Right cardiac atrium (tissue), 5 donors: ENCODE results near the gene LYSET. TPM values are rescaled to one million over a fixed set of nuclear protein-coding genes. Genes with fewer than 3 reads are reported as not detected.
"Not testable (repeated sequence)": the region's sequence is repeated elsewhere in the genome, so short reads cannot be mapped to it uniquely, and the experiment has no call there.

ENCODE experiments used
- ATAC-seq, 2 donors: fragments of 200-7000 bp; cut with Tn5 transposase; one replicate each; pipeline versions ENCODE4 v1.8.0 to v1.9.1; 2020; ENCODE audit warnings: moderate library complexity in 2 of 2, mild to moderate bottlenecking in 1 of 2
- DNase-seq, 3 donors: peaks; one replicate each; pipeline ENCODE4 v3.0.0-alpha.2; 2020
- H3K27ac ChIP-seq: one replicate; pipeline ENCODE4 v1.5.1; 2013; ENCODE audit warnings: mild to moderate bottlenecking, low read length, control low read depth, moderate library complexity
- H3K27me3 ChIP-seq: one replicate; pipeline ENCODE4 v1.6.1; 2013; ENCODE audit not compliant: control insufficient read depth, insufficient read depth
- H3K4me1 ChIP-seq: one replicate; pipeline ENCODE4 v1.6.1; 2013; ENCODE audit warnings: low read length; ENCODE audit not compliant: control insufficient read depth, insufficient read depth
- H3K4me3 ChIP-seq: one replicate; pipeline ENCODE4 v1.5.1; 2013; ENCODE audit warnings: low read length, control low read depth
- H3K9me3 ChIP-seq: one replicate; pipeline ENCODE4 v1.6.1; 2013; ENCODE audit warnings: low read length; ENCODE audit not compliant: control insufficient read depth
- WGBS: extraction: QIAGEN DNeasy Blood & Tissue Kit; methylation state at CpG from one replicate; pipeline ENCODE4 v1.1.7; 2013; 5-methylcytosine and 5-hydroxymethylcytosine counted together
- intact Hi-C, 4 donors: fragments of 100-400 bp; cut with DNase I; formaldehyde crosslinking; loops; one replicate each; pipeline versions ENCODE4 v1.11.0 to v1.14.0; 2022 to 2023
- polyA plus RNA-seq: library from polyadenylated mRNA; stranded (reverse); fragments of 200-250 nt; gene quantifications from one replicate; pipeline ENCODE4 v1.2.3, GENCODE V29; 2013
- total RNA-seq, 4 donors: library from RNA; stranded (reverse); fragmentation: NEBNext Ultra II Directional; extraction: Animal tissue kit (Norgen Biotek cat#: 25700); gene quantifications; one replicate each; pipeline ENCODE4 v1.2.1, GENCODE V29; 2021
- donor health status: healthy with polysubstance abuse.
- donor health status: DM: no; HTN: yes; CAD: no.
- donor health status: DM: no; HTN: no; CAD: no.
- donor health status: DM: no; HTN: yes; CAD: no; lungs with severe emphysema.
- donor health status: DM: yes; HTN: yes; CAD: no.

LYSET gene
- total and polyA plus RNA-seq, 5 donors, result 17.0 to 20.5 (median 18.8) TPM

- intact Hi-C loops, result loop anchor here in 1 of 4 donors (10.0 kb wide), 1 partner anchor 386 kb away; no protein-coding TSS in a partner anchor
- no peak overlapping the region for H3K4me3 ChIP-seq
- no peaks in the 10 kb centered on the region for H3K9me3 ChIP-seq
- H3K4me1 ChIP-seq, result no peaks in the 10 kb centered on the region
- H3K27ac ChIP-seq, result no peak overlapping the region
- DNase-seq (no peak), ATAC-seq (no peak)
- H3K27me3 ChIP-seq, result no peaks in the 10 kb centered on the region
- 97% methylated on average over 8 of the region's 8 CpGs for WGBS
Observed at GRCh38 chr14:93228550-93228949, 43.4 kb downstream of the LYSET start.

GRCh38 chr14:93230539-93230938 is 45.4 kb downstream of the LYSET start:
- Histone ChIP-seq H3K27ac (no peak overlapping the region), H3K4me1 (no peaks in the 10 kb centered on the region), H3K9me3 (no peaks in the 10 kb centered on the region), H3K4me3 (no peak overlapping the region), H3K27me3 (no peaks in the 10 kb centered on the region)
- ATAC-seq, result peak in 1 of 2 donors; percentile 17
- WGBS, result 95% methylated on average over 16 of the region's 16 CpGs
- intact Hi-C loops, result no loop called here
- DNase-seq, result peak in 1 of 3 donors; percentile 50

- intact Hi-C loops, result no loop called here
- Histone ChIP-seq H3K27ac (no peak overlapping the region), H3K4me1 (no peaks in the 10 kb centered on the region), H3K27me3 (no peaks in the 10 kb centered on the region), H3K9me3 (no peaks in the 10 kb centered on the region), H3K4me3 (peak overlapping the region; percentile 14)
- peak; percentile 58 to 62 for ATAC-seq
- WGBS, result 24% methylated on average over 39 of the region's 39 CpGs
- DNase-seq, result peak; percentile 28 to 68 (median 48)
Observed at GRCh38 chr14:93231129-93231979, 46.2 kb downstream of the LYSET start.

DNA sequence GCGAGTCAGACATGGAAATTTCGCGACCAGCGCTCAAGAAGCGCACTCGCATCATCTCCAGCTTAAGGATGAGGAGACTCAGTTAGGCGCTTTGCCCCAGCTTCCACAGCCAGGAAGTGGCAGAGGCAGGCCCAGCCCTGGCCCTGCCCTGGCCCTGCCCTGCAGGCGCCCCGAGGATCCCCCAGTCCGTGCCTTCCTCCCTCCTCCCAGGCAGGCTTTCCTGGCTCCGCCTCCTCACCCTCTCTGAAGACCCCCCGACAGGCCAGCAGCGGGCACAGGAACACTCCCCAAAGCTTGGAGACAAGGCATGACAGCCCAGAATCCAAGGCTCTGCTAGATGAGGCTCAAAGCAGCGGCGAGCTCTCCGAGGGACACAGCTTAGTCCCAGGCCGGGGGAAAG is 47.0 kb downstream of the LYSET start:
- ATAC-seq (no peak), DNase-seq (peak in 1 of 3 donors; percentile 38)
- no peak overlapping the region for H3K27ac ChIP-seq
- H3K27me3 ChIP-seq, result no peaks in the 10 kb centered on the region
- no peaks in the 10 kb centered on the region for H3K9me3 ChIP-seq
- no peaks in the 10 kb centered on the region for H3K4me1 ChIP-seq
- no peak overlapping the region for H3K4me3 ChIP-seq
- intact Hi-C loops, result no loop called here
- WGBS, result 55% methylated on average over 17 of the region's 17 CpGs

GRCh38 chr14:93233078-93233477 is 48.0 kb downstream of the LYSET start:
- H3K4me3 ChIP-seq, DNase-seq, H3K4me1 ChIP-seq, H3K27ac ChIP-seq, H3K27me3 ChIP-seq, ATAC-seq, intact Hi-C loops, H3K9me3 ChIP-seq: not testable (repeated sequence)
- 87% methylated on average over 5 of the region's 5 CpGs for WGBS

GRCh38 chr14:93234798-93235197 is 49.7 kb downstream of the LYSET start:
- Histone ChIP-seq H3K9me3 (no peaks in the 10 kb centered on the region), H3K27me3 (no peaks in the 10 kb centered on the region), H3K27ac (no peak overlapping the region), H3K4me3 (no peak overlapping the region), H3K4me1 (no peaks in the 10 kb centered on the region)
- intact Hi-C loops, result no loop called here
- peak in 1 of 3 donors; percentile 25 for DNase-seq
- ATAC-seq, result peak; percentile 19 to 58
- WGBS, result 42% methylated on average over 10 of the region's 10 CpGs

Other genes with a start within 250 kb of the LYSET start
- gene ITPK1, start 69.4 kb upstream of the LYSET start, total RNA-seq, result 100 to 1,000 TPM; 113 to 135 (median 129) TPM
- gene ITPK1, start 69.4 kb upstream of the LYSET start, polyA plus RNA-seq, result 78.2 TPM
- gene MOAP1, start 420 bp upstream of the LYSET start, total RNA-seq, result 10 to 100 TPM; 46.3 to 63.0 (median 54.8) TPM
- 45.7 TPM for gene MOAP1, start 420 bp upstream of the LYSET start, polyA plus RNA-seq
- gene GON7, start 21.7 kb downstream of the LYSET start, total RNA-seq, result 10 to 100 TPM; 10.2 to 17.7 (median 14.1) TPM
- gene GON7, start 21.7 kb downstream of the LYSET start, polyA plus RNA-seq, result 26.7 TPM
- gene UBR7, start 21.9 kb downstream of the LYSET start, total RNA-seq, result 10 to 100 TPM; 19.6 to 20.2 (median 19.9) TPM
- gene UBR7, start 21.9 kb downstream of the LYSET start, polyA plus RNA-seq, result 14.4 TPM
- 10 to 100 TPM; 27.9 to 32.2 (median 30.0) TPM for gene BTBD7, start 147.7 kb downstream of the LYSET start, total RNA-seq
- 8.5 TPM for gene BTBD7, start 147.7 kb downstream of the LYSET start, polyA plus RNA-seq
- 1 to 10 TPM in 1 of 4 donors, not detected in 3; 1.1 TPM for gene COX8C, start 161.9 kb downstream of the LYSET start, total RNA-seq
- gene COX8C, start 161.9 kb downstream of the LYSET start, polyA plus RNA-seq, result 0.32 TPM
- under 1 TPM; 0.21 to 0.40 (median 0.30) TPM for gene UNC79, start 245.6 kb downstream of the LYSET start, total RNA-seq
- gene UNC79, start 245.6 kb downstream of the LYSET start, polyA plus RNA-seq, result 0.16 TPM